Measurements from ENCODE around the gene ATN1. TPM values are rescaled to one million over a fixed set of nuclear protein-coding genes. Genes with fewer than 3 reads are reported as not detected.

The ATN1 gene
- total and polyA plus RNA-seq, 9 of the 15 experiments (the other 6 are each of a cell fraction or from before 2014, with no cell fraction given) = 0.15 to 49.8 (median 2.7) TPM

GRCh38 chr12:6890789-6891645, 36.7 kb upstream of the ATN1 start (continued):
- TF ChIP-seq XRCC3 (IDR thresholded peaks at IDR 0.05) = no peak
- no peak for TF ChIP-seq ZNF347 (CRISPR knock-in tag; IDR thresholded peaks at IDR 0.05; ENCODE audit: low read depth)
- TF ChIP-seq DACH1 (IDR thresholded peaks at IDR 0.05; ENCODE audit: partially characterized antibody) = peak; percentile 50
- peak; percentile 87 for TF ChIP-seq POLR2A (conservative IDR thresholded peaks at IDR 0.05)
- TF ChIP-seq CC2D1A (IDR thresholded peaks at IDR 0.05) = peak; percentile 38; the same call in 1 of the 2 replicates
- TF ChIP-seq ADNP (tag; IDR thresholded peaks at IDR 0.05) = no peak
- no peak for TF ChIP-seq SRF (CRISPR knock-in tag; IDR thresholded peaks at IDR 0.05)
- 0 out of 2 replicates have a peak, but pooled peaks have one; percentile 34 for TF ChIP-seq FOXJ2 (tag; IDR thresholded peaks at IDR 0.05)
- TF ChIP-seq CBFA2T2 (conservative IDR thresholded peaks at IDR 0.05) = peak; percentile 40; the same call in 1 of the 2 replicates
- no peak for TF ChIP-seq CHD2 (IDR thresholded peaks at IDR 0.05; ENCODE audit: low read depth, low read length)
- TF ChIP-seq SETDB1 (IDR thresholded peaks at IDR 0.05; ENCODE audit: low read length) = no peak
- TF ChIP-seq ZNF766 (CRISPR knock-in tag; conservative IDR thresholded peaks at IDR 0.05) = no peak
- TF ChIP-seq FOSL1 (tag; conservative IDR thresholded peaks at IDR 0.05) = peak; percentile 27; the same call in 1 of the 2 replicates
- TF ChIP-seq LARP7 (IDR thresholded peaks at IDR 0.05) = no peak
- no peak for TF ChIP-seq KAT8 (IDR thresholded peaks at IDR 0.05; ENCODE audit: low read depth)
- peak; percentile 72 for TF ChIP-seq PHF8 (IDR thresholded peaks at IDR 0.05; ENCODE audit: borderline replicate concordance, low read length)
- no peak for TF ChIP-seq HNRNPK (IDR thresholded peaks at IDR 0.05; ENCODE audit: low read depth, low read length, poor library complexity, severe bottlenecking)
- peak; percentile 93 for TF ChIP-seq TAF9B (IDR thresholded peaks at IDR 0.05; ENCODE audit: partially characterized antibody)
- TF ChIP-seq ZNF318 (IDR thresholded peaks at IDR 0.05; ENCODE audit: borderline replicate concordance in 1 of 2, low read depth in 1 of 2) = no peak
- TF ChIP-seq CXXC5 (CRISPR knock-in tag; IDR thresholded peaks at IDR 0.05) = peak; percentile 96

All from K562 (cell line).